22Rv1 (cell line): ENCODE data around the gene RABGAP1.

Experiments used
- ZFX ChIP-seq: fragments of 450-650 bp; IDR thresholded peaks from 2 replicates; pipeline ENCODE4 v1.6.1; 2017; ENCODE audit warnings: antibody characterized with exemption, borderline replicate concordance
- TF ChIP-seq, protein P1 (sequence below): fragments of 450-650 bp; IDR thresholded peaks from 2 replicates; pipeline ENCODE4 v1.5.1; 2017; ENCODE audit warnings: mild to moderate bottlenecking

DNA sequence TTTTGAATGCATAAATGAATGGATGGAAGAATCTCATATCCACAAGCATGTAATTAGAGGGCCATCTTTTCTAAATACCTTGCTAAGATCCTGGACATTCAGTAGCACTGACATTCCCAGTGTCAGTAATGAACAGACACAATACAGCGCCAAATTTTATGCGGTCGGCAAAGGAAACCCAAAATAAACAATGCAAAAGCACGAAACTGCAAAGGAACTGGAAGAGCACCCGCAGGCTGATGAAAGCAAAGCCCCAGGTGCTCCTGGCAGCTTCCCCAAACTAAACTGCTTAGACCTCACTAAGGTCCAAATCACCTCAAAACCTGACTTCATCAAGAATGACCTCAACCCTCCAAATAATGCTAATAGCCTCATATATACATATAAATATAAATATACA lies 194.6 kb downstream of the RABGAP1 start:
- TF ChIP-seq, protein P1, sequence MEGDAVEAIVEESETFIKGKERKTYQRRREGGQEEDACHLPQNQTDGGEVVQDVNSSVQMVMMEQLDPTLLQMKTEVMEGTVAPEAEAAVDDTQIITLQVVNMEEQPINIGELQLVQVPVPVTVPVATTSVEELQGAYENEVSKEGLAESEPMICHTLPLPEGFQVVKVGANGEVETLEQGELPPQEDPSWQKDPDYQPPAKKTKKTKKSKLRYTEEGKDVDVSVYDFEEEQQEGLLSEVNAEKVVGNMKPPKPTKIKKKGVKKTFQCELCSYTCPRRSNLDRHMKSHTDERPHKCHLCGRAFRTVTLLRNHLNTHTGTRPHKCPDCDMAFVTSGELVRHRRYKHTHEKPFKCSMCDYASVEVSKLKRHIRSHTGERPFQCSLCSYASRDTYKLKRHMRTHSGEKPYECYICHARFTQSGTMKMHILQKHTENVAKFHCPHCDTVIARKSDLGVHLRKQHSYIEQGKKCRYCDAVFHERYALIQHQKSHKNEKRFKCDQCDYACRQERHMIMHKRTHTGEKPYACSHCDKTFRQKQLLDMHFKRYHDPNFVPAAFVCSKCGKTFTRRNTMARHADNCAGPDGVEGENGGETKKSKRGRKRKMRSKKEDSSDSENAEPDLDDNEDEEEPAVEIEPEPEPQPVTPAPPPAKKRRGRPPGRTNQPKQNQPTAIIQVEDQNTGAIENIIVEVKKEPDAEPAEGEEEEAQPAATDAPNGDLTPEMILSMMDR, result no peak
- TF ChIP-seq ZFX, result no peak
